ENCODE data around the gene SVOP. TPM values are rescaled to one million over a fixed set of nuclear protein-coding genes. Genes with fewer than 3 reads are reported as not detected.
"Not testable (repeated sequence)": the region's sequence is repeated elsewhere in the genome, so short reads cannot be mapped to it uniquely, and the experiment has no call there.

Gene SVOP
- polyA plus RNA-seq, 1 experiment, result not detected

DNA sequence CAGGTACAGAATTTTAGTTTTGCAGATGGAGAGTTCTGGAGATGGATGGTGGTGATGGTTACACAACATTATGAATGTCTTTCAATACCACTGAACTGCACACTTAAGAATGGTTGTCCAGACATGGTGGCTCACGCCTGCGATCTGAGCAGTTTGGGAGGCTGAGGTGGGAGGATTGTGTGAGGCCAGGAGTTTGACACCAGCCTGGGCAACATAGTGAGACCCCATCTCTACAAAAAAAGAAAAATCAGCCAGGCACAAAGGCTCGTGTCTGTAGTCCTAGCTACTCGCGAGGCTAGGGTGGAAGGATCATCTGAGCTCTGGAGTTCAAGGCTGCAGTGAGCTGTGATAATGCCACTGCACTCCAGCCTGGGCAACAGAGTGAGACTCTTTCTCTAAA, 23.4 kb upstream of the SVOP start:
- DNase-seq (ENCODE audit: low read depth), result no peak
- Histone ChIP-seq H3K4me3 (ENCODE audit: low read depth, low read length) (no peak overlapping the region), H3K36me3 (ENCODE audit: control insufficient read depth, insufficient read depth, low read length) (no peaks in the 10 kb centered on the region), H3K27me3 (ENCODE audit: control insufficient read depth, insufficient read depth, low read length) (no peaks in the 10 kb centered on the region)
- CTCF ChIA-PET, result no interaction called here
- TF ChIP-seq, protein P1, sequence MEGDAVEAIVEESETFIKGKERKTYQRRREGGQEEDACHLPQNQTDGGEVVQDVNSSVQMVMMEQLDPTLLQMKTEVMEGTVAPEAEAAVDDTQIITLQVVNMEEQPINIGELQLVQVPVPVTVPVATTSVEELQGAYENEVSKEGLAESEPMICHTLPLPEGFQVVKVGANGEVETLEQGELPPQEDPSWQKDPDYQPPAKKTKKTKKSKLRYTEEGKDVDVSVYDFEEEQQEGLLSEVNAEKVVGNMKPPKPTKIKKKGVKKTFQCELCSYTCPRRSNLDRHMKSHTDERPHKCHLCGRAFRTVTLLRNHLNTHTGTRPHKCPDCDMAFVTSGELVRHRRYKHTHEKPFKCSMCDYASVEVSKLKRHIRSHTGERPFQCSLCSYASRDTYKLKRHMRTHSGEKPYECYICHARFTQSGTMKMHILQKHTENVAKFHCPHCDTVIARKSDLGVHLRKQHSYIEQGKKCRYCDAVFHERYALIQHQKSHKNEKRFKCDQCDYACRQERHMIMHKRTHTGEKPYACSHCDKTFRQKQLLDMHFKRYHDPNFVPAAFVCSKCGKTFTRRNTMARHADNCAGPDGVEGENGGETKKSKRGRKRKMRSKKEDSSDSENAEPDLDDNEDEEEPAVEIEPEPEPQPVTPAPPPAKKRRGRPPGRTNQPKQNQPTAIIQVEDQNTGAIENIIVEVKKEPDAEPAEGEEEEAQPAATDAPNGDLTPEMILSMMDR (IDR thresholded peaks at IDR 0.05; ENCODE audit: insufficient read depth, low read depth, low read length), result no peak
- POLR2A ChIA-PET, result no interaction called here

DNA sequence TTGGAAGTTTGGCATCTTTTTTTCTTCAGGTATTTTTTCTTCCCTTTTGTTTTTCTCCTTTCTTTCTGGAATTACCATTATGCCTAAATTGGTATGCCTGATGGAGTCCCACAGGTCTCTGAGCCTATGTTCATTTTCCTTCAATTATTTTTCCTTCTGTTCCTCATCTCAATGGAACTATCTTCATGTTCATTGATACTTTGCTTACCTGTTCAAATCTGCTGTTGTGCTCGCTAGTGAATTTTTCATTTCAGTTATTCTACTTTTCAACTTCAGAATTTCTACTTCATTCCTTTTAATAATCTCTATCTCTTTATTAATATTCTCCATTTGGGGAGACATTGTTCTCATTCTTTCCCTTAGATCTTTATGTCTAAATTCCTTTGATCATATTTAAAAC, 16.1 kb upstream of the SVOP start:
- Histone ChIP-seq H3K36me3 (ENCODE audit: control insufficient read depth, insufficient read depth, low read length) (no peaks in the 10 kb centered on the region), H3K27me3 (ENCODE audit: control insufficient read depth, insufficient read depth, low read length) (no peaks in the 10 kb centered on the region), H3K4me3 (ENCODE audit: low read depth, low read length) (no peak overlapping the region)
- TF ChIP-seq, protein P1 (IDR thresholded peaks at IDR 0.05; ENCODE audit: insufficient read depth, low read depth, low read length), result no peak
- no peak for DNase-seq (ENCODE audit: low read depth)
- POLR2A ChIA-PET, result no interaction called here
- CTCF ChIA-PET, result no interaction called here

DNA sequence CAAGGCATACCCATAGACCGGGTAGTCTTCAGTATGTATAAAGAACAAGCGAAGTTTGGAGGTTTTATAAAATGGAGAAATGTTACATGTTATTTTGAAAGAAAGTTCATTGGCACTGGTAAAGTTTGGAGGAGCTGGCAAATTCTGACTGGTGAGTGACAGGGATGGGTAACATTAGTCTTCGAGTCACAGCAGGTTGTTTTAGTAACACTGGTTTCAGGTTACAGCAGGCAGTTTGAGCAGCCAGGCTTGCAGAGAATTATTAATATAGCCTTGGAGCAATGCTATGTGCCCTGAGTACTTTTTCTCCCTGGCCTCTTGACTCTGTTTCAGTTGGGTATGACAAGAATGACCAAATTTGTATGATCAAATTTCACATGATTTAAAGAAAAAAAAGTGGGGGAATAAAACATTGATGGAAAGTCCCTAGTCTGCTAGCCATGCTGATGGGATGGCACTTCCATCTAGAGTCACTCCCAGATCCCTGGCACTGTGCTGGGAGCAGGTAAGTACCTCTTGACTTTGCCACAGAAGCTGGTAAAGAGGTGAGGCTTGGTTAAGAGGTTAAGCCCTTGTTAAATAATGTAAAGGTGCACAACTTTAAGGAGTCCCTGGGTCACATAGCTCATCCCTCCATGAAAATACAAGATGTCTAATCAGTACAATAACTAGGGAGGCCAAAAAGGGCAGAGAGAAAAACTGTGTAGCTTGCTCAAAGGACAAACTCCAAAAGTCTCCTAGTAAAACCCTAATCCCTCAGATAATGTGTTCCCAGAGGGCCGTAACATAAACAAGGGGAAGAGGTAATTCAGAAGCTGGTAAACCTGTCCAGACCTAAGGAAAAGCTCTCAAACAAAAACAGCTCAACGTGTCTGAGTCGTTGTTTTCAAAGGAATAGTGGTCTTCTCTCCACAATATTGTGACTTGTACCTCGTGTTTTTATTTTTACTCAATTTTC, 12.7 kb upstream of the SVOP start:
- POLR2A ChIA-PET, result no interaction called here
- TF ChIP-seq, protein P1 (IDR thresholded peaks at IDR 0.05; ENCODE audit: insufficient read depth, low read depth, low read length), result no peak
- Histone ChIP-seq H3K4me3 (ENCODE audit: low read depth, low read length) (no peak overlapping the region), H3K27me3 (ENCODE audit: control insufficient read depth, insufficient read depth, low read length) (no peaks in the 10 kb centered on the region), H3K36me3 (ENCODE audit: control insufficient read depth, insufficient read depth, low read length) (no peaks in the 10 kb centered on the region)
- CTCF ChIA-PET, result no interaction called here
- DNase-seq (ENCODE audit: low read depth), result no peak

DNA sequence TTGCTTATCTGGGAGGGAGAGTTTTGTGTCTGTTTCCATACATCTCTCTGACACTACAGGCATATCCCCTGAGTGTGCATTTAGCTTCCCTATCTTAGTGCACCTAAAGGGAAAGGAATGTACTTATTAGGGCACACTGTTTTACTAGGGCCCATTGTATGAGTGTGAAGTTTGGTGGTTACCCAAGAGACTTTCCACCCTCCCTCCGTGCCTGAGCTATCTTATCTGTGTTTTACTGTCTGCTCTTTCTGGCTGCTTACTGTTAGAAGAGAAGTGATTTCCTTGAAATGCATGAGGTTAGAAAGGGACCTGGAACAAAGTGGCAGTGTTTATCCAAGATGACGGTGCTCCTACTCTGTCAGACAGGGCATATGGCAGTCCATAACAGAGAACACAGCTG, 8.5 kb upstream of the SVOP start:
- CTCF ChIA-PET, result interaction anchor here (0.6 kb wide), 1 partner anchor 21 kb away, joined by 3 read pairs; no protein-coding TSS in a partner anchor
- Histone ChIP-seq H3K27me3 (ENCODE audit: control insufficient read depth, insufficient read depth, low read length) (no peaks in the 10 kb centered on the region), H3K4me3 (ENCODE audit: low read depth, low read length) (no peak overlapping the region), H3K36me3 (ENCODE audit: control insufficient read depth, insufficient read depth, low read length) (no peaks in the 10 kb centered on the region)
- TF ChIP-seq, protein P1 (IDR thresholded peaks at IDR 0.05; ENCODE audit: insufficient read depth, low read depth, low read length), result no peak
- POLR2A ChIA-PET, result no interaction called here
- no peak for DNase-seq (ENCODE audit: low read depth)

DNA sequence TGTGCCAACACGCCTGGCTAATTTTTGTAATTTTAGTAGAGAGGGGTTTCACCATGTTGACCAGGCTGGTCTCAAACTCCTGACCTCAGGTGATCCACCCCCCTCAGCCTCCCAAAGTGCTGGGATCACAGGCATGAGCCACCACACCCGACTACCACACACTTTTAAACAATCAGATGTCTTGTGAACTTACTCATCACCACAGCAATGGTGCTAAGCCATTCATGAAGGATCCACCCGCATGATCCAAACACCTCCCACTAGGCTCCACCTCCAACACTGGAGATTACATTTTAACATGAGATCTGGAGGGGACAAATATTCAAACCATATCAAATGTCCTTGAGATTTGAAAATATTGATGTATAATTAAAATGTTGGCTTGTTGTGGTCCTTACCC, 7.8 kb upstream of the SVOP start:
- H3K4me3 ChIP-seq (ENCODE audit: low read depth, low read length); H3K27me3 ChIP-seq (ENCODE audit: control insufficient read depth, insufficient read depth, low read length); H3K36me3 ChIP-seq (ENCODE audit: control insufficient read depth, insufficient read depth, low read length); DNase-seq (ENCODE audit: low read depth); POLR2A ChIA-PET: not testable (repeated sequence)
- CTCF ChIA-PET, result interaction anchor here (0.6 kb wide), 1 partner anchor 21 kb away, joined by 3 read pairs; no protein-coding TSS in a partner anchor

Data from BJ (cell line).